ENCODE measurements around the gene RRP36. TPM values are rescaled to one million over a fixed set of nuclear protein-coding genes. Genes with fewer than 3 reads are reported as not detected.

The RRP36 gene
- total and polyA plus RNA-seq, 2 of the 8 experiments (the other 6 are each of a cell fraction or from before 2014, with no cell fraction given), result 33.9 to 92.3 TPM

DNA sequence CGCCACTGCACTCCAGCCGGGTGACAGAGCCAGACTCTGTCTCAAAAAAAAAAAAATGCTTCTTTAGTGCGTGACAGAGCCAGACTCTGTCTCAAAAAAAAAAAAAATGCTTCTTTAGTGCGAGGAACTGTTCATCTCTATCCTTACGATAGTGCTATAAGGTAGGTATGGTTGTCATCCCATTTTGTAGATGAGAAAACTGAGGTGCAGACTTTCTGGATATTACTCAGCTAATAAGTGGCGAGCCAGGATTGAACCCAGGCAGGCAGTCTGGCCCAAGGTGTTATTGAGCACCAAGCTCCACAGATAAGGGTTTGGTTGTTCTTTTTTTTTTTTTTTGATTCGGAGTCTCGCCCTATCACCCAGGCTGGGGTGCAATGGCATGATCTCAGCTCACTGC, 19.6 kb upstream of the RRP36 start (continued):
- TF ChIP-seq, protein P1, sequence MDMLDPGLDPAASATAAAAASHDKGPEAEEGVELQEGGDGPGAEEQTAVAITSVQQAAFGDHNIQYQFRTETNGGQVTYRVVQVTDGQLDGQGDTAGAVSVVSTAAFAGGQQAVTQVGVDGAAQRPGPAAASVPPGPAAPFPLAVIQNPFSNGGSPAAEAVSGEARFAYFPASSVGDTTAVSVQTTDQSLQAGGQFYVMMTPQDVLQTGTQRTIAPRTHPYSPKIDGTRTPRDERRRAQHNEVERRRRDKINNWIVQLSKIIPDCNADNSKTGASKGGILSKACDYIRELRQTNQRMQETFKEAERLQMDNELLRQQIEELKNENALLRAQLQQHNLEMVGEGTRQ (IDR thresholded peaks at IDR 0.05; ENCODE audit: low read length), result no peak
